ENCODE results near the gene NF1. TPM values are rescaled to one million over a fixed set of nuclear protein-coding genes. Genes with fewer than 3 reads are reported as not detected.

The NF1 gene
- polyA plus RNA-seq, 3 donors: 1.2 to 7.4 (median 2.1) TPM

GRCh38 chr17:31400481-31400950 is 305.7 kb downstream of the NF1 start:
- Mint-ChIP-seq H3K4me1 (peaks cover 6% of the 10 kb centered on the region), H3K9me3 (peaks cover 0 to 1% (median 0%) of the 10 kb centered on the region in 7 donors), H3K27me3 (ENCODE audit: low read depth in 3 of 3) (peaks cover 13 to 22% (median 14%) of the 10 kb centered on the region in 3 donors), H3K27ac (no peak overlapping the region), H3K4me3 (no peak overlapping the region), H3K36me3 (no peaks in the 10 kb centered on the region)
- no peak for DNase-seq
- Histone ChIP-seq H3K4me2 (replicated peaks; ENCODE audit: extremely low read depth, low read length, poor library complexity, severe bottlenecking) (no peak overlapping the region), H3K9ac (ENCODE audit: insufficient read depth, low read length, poor library complexity, severe bottlenecking) (no peak overlapping the region), H3K4me1 (ENCODE audit: control insufficient read depth in 1 of 2, insufficient read depth in 2 of 2, low read length in 2 of 2) (peaks cover 5 to 7% of the 10 kb centered on the region in 2 donors), H3K9me3 (replicated peaks in 1 of 2; ENCODE audit: control insufficient read depth in 1 of 2, insufficient read depth in 1 of 2, low read length in 2 of 2) (no peaks in the 10 kb centered on the region), H3K36me3 (replicated peaks in 1 of 2; ENCODE audit: control insufficient read depth in 1 of 2, insufficient read depth in 2 of 2, low read length in 2 of 2) (no peaks in the 10 kb centered on the region), H3K27me3 (ENCODE audit: control insufficient read depth in 2 of 2, insufficient read depth in 2 of 2, low read length in 2 of 2) (peaks cover 0 to 2% of the 10 kb centered on the region in 2 donors), H3K27ac (ENCODE audit: low read depth in 1 of 2, low read length in 2 of 2) (no peak overlapping the region), H2AFZ (ENCODE audit: insufficient read depth, low read depth, low read length, poor library complexity, severe bottlenecking) (no peak overlapping the region), H3K4me3 (replicated peaks in 1 of 3; ENCODE audit: low read depth in 2 of 3, low read length in 3 of 3) (no peak overlapping the region), H3K79me2 (ENCODE audit: insufficient read depth, low read length) (no peaks in the 10 kb centered on the region), H4K20me1 (ENCODE audit: insufficient read depth, low read length) (no peaks in the 10 kb centered on the region)
- intact Hi-C loops (cut with micrococcal nuclease): no loop called here
- no peak for TF ChIP-seq CTCF (IDR thresholded peaks at IDR 0.05)
- 83% methylated on average over 10 of the region's 11 CpGs for WGBS (ENCODE audit: insufficient coverage)

GRCh38 chr17:31401456-31402254 is 306.9 kb downstream of the NF1 start:
- Mint-ChIP-seq H3K4me1 (peaks cover 6% of the 10 kb centered on the region), H3K4me3 (no peak overlapping the region), H3K27ac (peak overlapping the region in 1 of 7 donors; percentile 2), H3K9me3 (peaks cover 0 to 1% (median 0%) of the 10 kb centered on the region in 7 donors), H3K36me3 (no peaks in the 10 kb centered on the region), H3K27me3 (ENCODE audit: low read depth in 3 of 3) (peaks cover 7 to 19% (median 17%) of the 10 kb centered on the region in 3 donors)
- Histone ChIP-seq H2AFZ (ENCODE audit: insufficient read depth, low read depth, low read length, poor library complexity, severe bottlenecking) (no peak overlapping the region), H3K27ac (ENCODE audit: low read depth in 1 of 2, low read length in 2 of 2) (no peak overlapping the region), H3K9me3 (replicated peaks in 1 of 2; ENCODE audit: control insufficient read depth in 1 of 2, insufficient read depth in 1 of 2, low read length in 2 of 2) (no peaks in the 10 kb centered on the region), H4K20me1 (ENCODE audit: insufficient read depth, low read length) (no peaks in the 10 kb centered on the region), H3K9ac (ENCODE audit: insufficient read depth, low read length, poor library complexity, severe bottlenecking) (no peak overlapping the region), H3K79me2 (ENCODE audit: insufficient read depth, low read length) (no peaks in the 10 kb centered on the region), H3K27me3 (ENCODE audit: control insufficient read depth in 2 of 2, insufficient read depth in 2 of 2, low read length in 2 of 2) (no peaks in the 10 kb centered on the region), H3K4me2 (replicated peaks; ENCODE audit: extremely low read depth, low read length, poor library complexity, severe bottlenecking) (no peak overlapping the region), H3K36me3 (replicated peaks in 1 of 2; ENCODE audit: control insufficient read depth in 1 of 2, insufficient read depth in 2 of 2, low read length in 2 of 2) (no peaks in the 10 kb centered on the region), H3K4me3 (replicated peaks in 1 of 3; ENCODE audit: low read depth in 2 of 3, low read length in 3 of 3) (no peak overlapping the region), H3K4me1 (ENCODE audit: control insufficient read depth in 1 of 2, insufficient read depth in 2 of 2, low read length in 2 of 2) (peaks cover 5 to 7% of the 10 kb centered on the region in 2 donors)
- 97% methylated on average over 10 of the region's 11 CpGs for WGBS (ENCODE audit: insufficient coverage)
- intact Hi-C loops (cut with micrococcal nuclease): no loop called here
- TF ChIP-seq CTCF (IDR thresholded peaks at IDR 0.05): no peak
- no peak for DNase-seq
